Adipose tissue (tissue), 3 donors: ENCODE measurements around the gene SLC6A20. TPM values are rescaled to one million over a fixed set of nuclear protein-coding genes. Genes with fewer than 3 reads are reported as not detected.

Source experiments
- H3K27ac ChIP-seq: one replicate; pipeline ENCODE4 v1.5.1; 2013; ENCODE audit warnings: low read depth, low read length
- WGBS, 3 donors: extraction: QIAGEN DNeasy Blood & Tissue Kit; methylation state at CpG; one replicate each; pipeline ENCODE4 v1.1.7; 2013; 5-methylcytosine and 5-hydroxymethylcytosine counted together
- polyA plus RNA-seq, 3 donors: library from polyadenylated mRNA; stranded (reverse); fragments of 200-250 nt; gene quantifications; one replicate each; pipeline ENCODE4 v1.2.3, GENCODE V29; 2013
- donor health status: healthy with polysubstance abuse.
- donor health status: Bipolar disorder and iron deficiency.
- donor health status: healthy.

SLC6A20 gene
- polyA plus RNA-seq, 3 donors = 0.01 to 0.51 TPM; not detected in 1

- WGBS, 3 donors = 72 to 82% (median 77%) methylated on average over 3 of the region's 3 CpGs
- H3K27ac ChIP-seq = no peak overlapping the region
Observed at GRCh38 chr3:45785605-45786150, 10.7 kb downstream of the SLC6A20 start.

- no peak overlapping the region for H3K27ac ChIP-seq
- WGBS, 3 donors = 74 to 96% (median 94%) methylated on average over 3 of the region's 3 CpGs
Observed at GRCh38 chr3:45783667-45784066, 12.7 kb downstream of the SLC6A20 start.

GRCh38 chr3:45782381-45782780, 14.0 kb downstream of the SLC6A20 start:
- WGBS, 3 donors = 79 to 87% (median 85%) methylated on average over 3 of the region's 3 CpGs
- H3K27ac ChIP-seq = no peak overlapping the region

- 88 to 95% (median 94%) methylated on average over 12 of the region's 12 CpGs for WGBS, 3 donors
- no peak overlapping the region for H3K27ac ChIP-seq
Observed at GRCh38 chr3:45781841-45782240, 14.5 kb downstream of the SLC6A20 start.

GRCh38 chr3:45781271-45781670, 15.1 kb downstream of the SLC6A20 start:
- WGBS, 3 donors = 74 to 82% (median 75%) methylated on average over 5 of the region's 5 CpGs
- H3K27ac ChIP-seq = no peak overlapping the region

GRCh38 chr3:45779746-45780735, 16.3 kb downstream of the SLC6A20 start:
- 85 to 91% (median 89%) methylated on average over 33 to 35 of the region's 35 CpGs for WGBS, 3 donors
- H3K27ac ChIP-seq = no peak overlapping the region

- WGBS, 3 donors = 47 to 75% (median 62%) methylated on average over 3 of the region's 3 CpGs
- H3K27ac ChIP-seq = no peak overlapping the region
Observed at GRCh38 chr3:45778761-45779201, 17.6 kb downstream of the SLC6A20 start.

GRCh38 chr3:45777746-45778386, 18.5 kb downstream of the SLC6A20 start:
- WGBS, 3 donors = 85 to 88% (median 85%) methylated on average over 11 of the region's 11 CpGs
- no peak overlapping the region for H3K27ac ChIP-seq

GRCh38 chr3:45777111-45777745, 19.1 kb downstream of the SLC6A20 start:
- WGBS, 3 donors = 75 to 91% (median 91%) methylated on average over 8 of the region's 8 CpGs
- no peak overlapping the region for H3K27ac ChIP-seq

GRCh38 chr3:45776611-45777010, 19.7 kb downstream of the SLC6A20 start:
- no peak overlapping the region for H3K27ac ChIP-seq
- 42 to 80% (median 78%) methylated on average over 8 of the region's 8 CpGs for WGBS, 3 donors

GRCh38 chr3:45776301-45776595, 20.1 kb downstream of the SLC6A20 start:
- H3K27ac ChIP-seq = no peak overlapping the region
- 61 to 69% (median 68%) methylated on average over 3 of the region's 3 CpGs for WGBS, 3 donors

- H3K27ac ChIP-seq = no peak overlapping the region
- WGBS, 3 donors = 87 to 88% (median 88%) methylated on average over 17 of the region's 17 CpGs
Observed at GRCh38 chr3:45775571-45776300, 20.6 kb downstream of the SLC6A20 start.

- H3K27ac ChIP-seq = no peak overlapping the region
- 67 to 84% (median 83%) methylated on average over 8 of the region's 8 CpGs for WGBS, 3 donors
Observed at GRCh38 chr3:45774581-45775521, 21.5 kb downstream of the SLC6A20 start.

GRCh38 chr3:45773714-45774449, 22.5 kb downstream of the SLC6A20 start:
- 49 to 55% (median 50%) methylated on average over 7 of the region's 7 CpGs for WGBS, 3 donors
- no peak overlapping the region for H3K27ac ChIP-seq

GRCh38 chr3:45773072-45773471, 23.3 kb downstream of the SLC6A20 start:
- WGBS, 3 donors = 79 to 91% (median 81%) methylated on average over 5 of the region's 5 CpGs
- H3K27ac ChIP-seq = no peak overlapping the region

- H3K27ac ChIP-seq = no peak overlapping the region
- 86 to 90% (median 89%) methylated on average over 16 of the region's 16 CpGs for WGBS, 3 donors
Observed at GRCh38 chr3:45772341-45773035, 23.8 kb downstream of the SLC6A20 start.
